ENCODE results near the gene PANK4. TPM values are rescaled to one million over a fixed set of nuclear protein-coding genes. Genes with fewer than 3 reads are reported as not detected.

PANK4 gene
- total and polyA plus RNA-seq, 2 of the 8 experiments (the other 6 are each of a cell fraction or from before 2014, with no cell fraction given), result 20.1 to 29.7 TPM

DNA sequence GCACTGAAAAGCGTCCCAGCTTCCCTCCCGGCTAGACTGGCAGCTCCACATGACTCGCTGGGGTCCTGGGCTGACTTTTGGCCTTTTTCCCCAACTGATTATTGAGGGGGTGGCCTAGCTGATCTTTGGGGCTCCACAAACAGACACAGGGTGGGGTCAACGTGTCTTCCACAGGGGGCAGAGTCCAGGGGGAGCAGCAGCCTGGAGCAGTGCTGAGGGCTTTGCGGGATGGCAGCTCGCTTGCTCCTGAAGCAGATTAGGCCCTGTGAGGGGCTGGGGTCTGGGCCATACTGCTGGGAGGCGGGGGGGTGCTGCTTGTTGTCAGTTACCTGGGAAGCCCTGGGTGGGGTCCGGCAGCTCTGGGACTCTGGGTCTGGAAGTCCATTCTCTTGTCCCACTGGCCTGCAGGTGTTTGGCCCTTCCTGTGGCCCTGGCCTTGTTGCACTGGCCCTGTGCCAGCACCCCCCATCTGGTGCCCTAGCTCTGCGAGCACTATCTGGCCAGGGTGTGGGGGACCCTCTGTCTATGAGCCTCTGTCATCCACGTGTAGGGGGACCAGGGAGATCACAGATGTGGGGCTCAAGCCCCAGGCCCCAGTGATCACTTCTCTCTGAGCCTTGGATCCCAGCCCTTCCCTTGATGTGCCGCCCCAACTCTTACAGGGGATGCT, 16.0 kb upstream of the PANK4 start:
- no peak for FAIRE-seq
- CTCF ChIA-PET (ENCODE audit: partially characterized antibody), result interaction anchor here (1.0 to 1.7 kb wide), 3 partner anchors 11 to 33 kb away, joined by 3 to 5 read pairs (median 3); no protein-coding TSS in a partner anchor

More for the DNA sequence above, 16.0 kb upstream of the PANK4 start:
- H4K8ac ChIP-seq (ENCODE audit: extremely low read depth, insufficient read depth, low read length), result no peak overlapping the region
- 0 out of 2 replicates have a peak overlapping the region, but pooled peaks have one; percentile 46 for H2BK15ac ChIP-seq (ENCODE audit: low read length)
- POLR2A ChIA-PET (ENCODE audit: partially characterized antibody), result interaction anchor here (2.7 kb wide), 1 partner anchor 16 kb away, joined by 8 read pairs; the partner anchor contains the start of gene PANK4
- H2BK5ac ChIP-seq (ENCODE audit: low read depth, low read length), result no peak overlapping the region
- no peak overlapping the region for H4K91ac ChIP-seq (replicated peaks; ENCODE audit: insufficient read length, low read length)
- peaks cover 0 to 28% (median 21%) of the 10 kb centered on the region in 4 experiments; a peak in 6 of 7 replicates for H3K4me1 ChIP-seq (replicated peaks in 1 of 4; ENCODE audit: control insufficient read depth in 3 of 4, insufficient read depth in 4 of 4, low read length in 3 of 4)
- no peak overlapping the region for H3K4ac ChIP-seq (replicated peaks; ENCODE audit: insufficient read length, low read depth, low read length)
- no peak overlapping the region for H3K56ac ChIP-seq (replicated peaks; ENCODE audit: insufficient read length, low read depth, low read length)
- 0 out of 2 replicates have a peak overlapping the region, but pooled peaks have one; percentile 24 for H2AK5ac ChIP-seq (ENCODE audit: low read depth, low read length)
- peaks cover 10% of the 10 kb centered on the region; the same call in 1 of the 2 replicates for H3K23me2 ChIP-seq (ENCODE audit: low read depth, low read length)
- H4K5ac ChIP-seq (ENCODE audit: insufficient read length, low read depth, low read length), result no peak overlapping the region
- peak overlapping the region; percentile 19; the same call in 1 of the 2 replicates for H3K18ac ChIP-seq (ENCODE audit: extremely low read depth, low read length)
- no peak overlapping the region for H2AFZ ChIP-seq (ENCODE audit: low read length)
- no peaks in the 10 kb centered on the region for H3K79me2 ChIP-seq (ENCODE audit: control insufficient read depth in 1 of 2, insufficient read depth in 2 of 2, low read length in 2 of 2)
- DNase-seq (ENCODE audit: low read depth in 1 of 2, low spot score in 2 of 2), result no peak
- no peak overlapping the region for H2BK12ac ChIP-seq (ENCODE audit: low read depth, low read length)
- 83% methylated on average over 11 of the region's 11 CpGs; no CpG with 5 or more reads in 1 of the 2 experiments for WGBS, 2 experiments (ENCODE audit: extremely low coverage in 1 of 2, insufficient coverage in 1 of 2, insufficient read length in 1 of 2, insufficient replicate concordance in 2 of 2, low coverage in 1 of 2, low lambda C conversion rate in 2 of 2, missing lambda C conversion rate in 1 of 2)
- H3K4me2 ChIP-seq (ENCODE audit: insufficient read depth in 1 of 2, low read depth in 2 of 2, low read length in 2 of 2), result no peak overlapping the region
- peaks cover 0 to under 1% of the 10 kb centered on the region in 2 experiments for H4K20me1 ChIP-seq (replicated peaks in 1 of 2; ENCODE audit: control insufficient read depth in 1 of 2, insufficient read depth in 2 of 2, low read length in 2 of 2)
- H3K9me3 ChIP-seq (ENCODE audit: insufficient read depth in 2 of 2, low read depth in 1 of 2, low read length in 1 of 2), result no peaks in the 10 kb centered on the region
- no peak overlapping the region for H3K9ac ChIP-seq (replicated peaks in 1 of 4; ENCODE audit: extremely low read depth in 1 of 4, low read depth in 3 of 4, low read length in 3 of 4)
- TF ChIP-seq MAFK (IDR thresholded peaks at IDR 0.05; ENCODE audit: low read depth, low read length), result no peak
- no peak for TF ChIP-seq TCF12 (IDR thresholded peaks at IDR 0.05; ENCODE audit: low read depth, low read length)
- no peak for TF ChIP-seq CREB1 (IDR thresholded peaks at IDR 0.05)
- no peak for TF ChIP-seq KDM1A (IDR thresholded peaks at IDR 0.05; ENCODE audit: borderline replicate concordance, low read length)
- no peak for TF ChIP-seq EZH2 (IDR thresholded peaks at IDR 0.05; ENCODE audit: low read depth, low read length, severe bottlenecking)
- TF ChIP-seq BRCA1 (IDR thresholded peaks at IDR 0.05; ENCODE audit: low read depth, low read length), result no peak
- no peak for TF ChIP-seq MAX (IDR thresholded peaks at IDR 0.05)
- TF ChIP-seq BACH1 (IDR thresholded peaks at IDR 0.05; ENCODE audit: low read length), result no peak
- TF ChIP-seq EGR1 (IDR thresholded peaks at IDR 0.05; ENCODE audit: borderline replicate concordance, low read depth, low read length), result no peak
- no peak for TF ChIP-seq RBBP5 (IDR thresholded peaks at IDR 0.05; ENCODE audit: borderline replicate concordance, low read depth, low read length)
- TF ChIP-seq NANOG (IDR thresholded peaks at IDR 0.05; ENCODE audit: insufficient read depth, low read depth, low read length, poor library complexity, severe bottlenecking), result no peak
- no peak for TF ChIP-seq JUND (IDR thresholded peaks at IDR 0.05; ENCODE audit: low read length)
- TF ChIP-seq JUN (IDR thresholded peaks at IDR 0.05; ENCODE audit: low read depth, low read length), result no peak
- no peak overlapping the region for H2BK20ac ChIP-seq (ENCODE audit: low read length)
- H3K79me1 ChIP-seq (ENCODE audit: low read depth, low read length), result no peaks in the 10 kb centered on the region
- no peak overlapping the region for H3K14ac ChIP-seq (ENCODE audit: insufficient read length)
- peaks cover 0 to 27% (median 20%) of the 10 kb centered on the region in 4 experiments; a peak in 6 of 7 replicates for H3K27me3 ChIP-seq (replicated peaks in 1 of 4; ENCODE audit: control insufficient read depth in 3 of 4, extremely low read depth in 1 of 4, insufficient read depth in 3 of 4, low read length in 3 of 4)
- H2BK120ac ChIP-seq (replicated peaks; ENCODE audit: low read depth, low read length), result no peak overlapping the region
- H3K27ac ChIP-seq (ENCODE audit: low read depth, low read length), result no peak overlapping the region
- H3K36me3 ChIP-seq (ENCODE audit: control insufficient read depth in 2 of 4, insufficient read depth in 4 of 4, low read length in 3 of 4), result no peaks in the 10 kb centered on the region
- no peak overlapping the region for H3K23ac ChIP-seq (ENCODE audit: insufficient read length)
- H3K4me3 ChIP-seq (ENCODE audit: extremely low read depth in 1 of 4, insufficient read depth in 2 of 4, low read depth in 3 of 4, low read length in 4 of 4), result no peak overlapping the region

Measured in H1 (cell line).